ENCODE measurements around the gene PRXL2A.

- TF ChIP-seq POLR2A (IDR thresholded peaks at IDR 0.05), result no peak
- TF ChIP-seq, protein P1, sequence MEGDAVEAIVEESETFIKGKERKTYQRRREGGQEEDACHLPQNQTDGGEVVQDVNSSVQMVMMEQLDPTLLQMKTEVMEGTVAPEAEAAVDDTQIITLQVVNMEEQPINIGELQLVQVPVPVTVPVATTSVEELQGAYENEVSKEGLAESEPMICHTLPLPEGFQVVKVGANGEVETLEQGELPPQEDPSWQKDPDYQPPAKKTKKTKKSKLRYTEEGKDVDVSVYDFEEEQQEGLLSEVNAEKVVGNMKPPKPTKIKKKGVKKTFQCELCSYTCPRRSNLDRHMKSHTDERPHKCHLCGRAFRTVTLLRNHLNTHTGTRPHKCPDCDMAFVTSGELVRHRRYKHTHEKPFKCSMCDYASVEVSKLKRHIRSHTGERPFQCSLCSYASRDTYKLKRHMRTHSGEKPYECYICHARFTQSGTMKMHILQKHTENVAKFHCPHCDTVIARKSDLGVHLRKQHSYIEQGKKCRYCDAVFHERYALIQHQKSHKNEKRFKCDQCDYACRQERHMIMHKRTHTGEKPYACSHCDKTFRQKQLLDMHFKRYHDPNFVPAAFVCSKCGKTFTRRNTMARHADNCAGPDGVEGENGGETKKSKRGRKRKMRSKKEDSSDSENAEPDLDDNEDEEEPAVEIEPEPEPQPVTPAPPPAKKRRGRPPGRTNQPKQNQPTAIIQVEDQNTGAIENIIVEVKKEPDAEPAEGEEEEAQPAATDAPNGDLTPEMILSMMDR (IDR thresholded peaks at IDR 0.05), result no peak
- TF ChIP-seq POLR2AphosphoS5 (IDR thresholded peaks at IDR 0.05), result no peak
These were observed 12.8 kb downstream of the PRXL2A start for GRCh38 chr10:80421050-80421706.
